Muscle of arm (tissue), 12 donors: ENCODE measurements around the gene MINDY4B. TPM values are rescaled to one million over a fixed set of nuclear protein-coding genes. Genes with fewer than 3 reads are reported as not detected.
"Not testable (repeated sequence)": the region's sequence is repeated elsewhere in the genome, so short reads cannot be mapped to it uniquely, and the experiment has no call there.

ENCODE experiments used
- DNase-seq: peaks from one replicate; pipeline ENCODE4 v3.0.0-alpha.2; 2013
- polyA plus RNA-seq, 12 donors: library from polyadenylated mRNA; unstranded; fragments of 120-200 nt; gene quantifications; one replicate each; pipeline ENCODE4 v1.2.1, GENCODE V29; 2013; ENCODE audit not compliant: insufficient read length in 12 of 12

Gene MINDY4B
- polyA plus RNA-seq, 12 donors, result 0.52 to 3.1 (median 0.97) TPM; not detected in 3

DNA sequence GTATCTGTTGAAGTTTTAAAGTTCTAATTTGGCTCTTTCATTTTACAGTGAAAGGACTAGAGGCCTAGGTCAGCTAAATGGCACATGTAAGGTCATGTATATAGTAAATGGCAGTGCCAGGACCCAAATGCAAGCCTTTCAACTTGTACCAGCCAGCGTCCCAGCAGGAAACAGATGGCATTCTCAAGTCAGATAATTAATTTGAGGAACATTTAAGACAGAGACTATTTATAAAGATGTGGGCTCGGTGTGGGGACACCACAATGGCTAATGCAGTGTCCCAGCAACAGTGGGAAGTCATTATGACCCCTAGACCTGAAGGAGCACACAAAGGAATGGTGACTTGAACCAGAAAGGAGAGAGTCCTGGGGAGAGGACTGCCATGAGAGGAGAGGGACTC is 6.1 kb downstream of the MINDY4B start:
- no peak for DNase-seq

DNA sequence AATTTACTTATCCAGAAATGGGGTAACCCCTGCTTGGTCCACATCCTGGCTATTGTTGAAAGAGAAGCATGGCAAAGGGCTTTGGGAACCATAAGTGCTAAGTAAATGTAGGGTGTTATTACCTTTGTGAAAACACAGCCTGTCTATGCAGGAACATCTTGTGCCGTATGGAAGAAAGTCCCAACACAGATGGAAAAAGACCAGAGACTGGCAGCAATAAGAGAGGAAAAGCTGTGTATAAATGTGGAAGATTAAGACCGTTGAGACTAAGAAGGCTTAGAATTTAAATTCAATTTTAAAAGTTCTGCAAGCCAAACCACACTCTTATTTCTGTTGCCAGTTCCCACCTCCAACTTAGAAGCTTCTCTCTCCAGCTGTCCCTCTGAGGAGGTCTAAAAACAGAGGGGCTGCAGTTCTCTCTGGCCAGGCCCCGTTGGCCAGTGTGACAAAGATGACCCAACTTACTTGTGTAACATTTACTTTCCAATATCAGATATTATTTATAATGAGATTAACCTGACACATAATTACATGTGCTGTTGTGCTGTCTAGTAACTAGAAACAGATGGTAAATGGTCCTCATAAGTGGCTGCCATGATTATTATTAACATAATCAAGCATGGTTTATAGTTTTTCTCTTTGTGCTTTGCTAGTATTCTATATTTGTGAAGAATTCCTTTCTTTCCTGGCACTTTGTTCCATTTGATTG is 7.0 kb downstream of the MINDY4B start:
- no peak for DNase-seq

- no peak for DNase-seq
These were observed 7.6 kb downstream of the MINDY4B start for GRCh38 chr3:150897592-150897991.

DNA sequence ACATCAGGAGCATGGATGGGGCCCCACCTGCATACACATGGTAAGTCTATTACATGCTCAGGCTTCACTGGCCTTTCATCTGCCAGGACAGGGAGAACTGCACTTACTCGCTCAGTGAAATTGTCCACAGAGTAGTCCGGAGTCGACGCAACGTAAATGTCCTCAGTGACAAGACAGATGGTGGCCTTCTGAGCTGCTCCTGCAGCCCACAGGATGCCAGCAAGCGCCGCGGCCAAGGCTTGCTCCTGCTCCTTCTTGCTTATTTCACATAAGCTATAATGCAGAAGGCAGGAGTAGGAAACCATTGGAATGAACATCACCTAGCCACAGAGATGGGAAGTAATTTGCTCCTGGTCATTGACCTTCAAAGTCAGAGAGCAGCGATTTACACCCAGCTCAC is 14.4 kb downstream of the MINDY4B start:
- DNase-seq, result no peak

DNA sequence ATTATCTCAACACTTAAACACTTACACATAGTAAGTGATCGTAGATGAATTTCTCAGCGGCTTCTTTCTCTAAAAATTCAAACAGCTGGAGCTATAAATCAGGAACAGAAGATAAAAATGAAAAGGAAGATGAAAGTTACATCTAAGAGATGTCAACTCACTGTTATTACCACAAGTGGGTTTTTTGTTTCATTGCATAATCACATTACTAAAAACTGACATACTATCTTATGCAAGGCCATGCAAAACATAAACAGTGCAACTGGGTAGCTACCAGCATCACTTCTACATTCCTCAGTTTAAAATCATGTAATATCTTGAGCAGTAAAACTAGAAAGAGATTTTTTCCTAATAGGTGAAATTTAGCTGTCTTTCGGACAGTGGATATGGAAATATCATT is 14.9 kb downstream of the MINDY4B start:
- DNase-seq, result no peak

GRCh38 chr3:150889106-150889505 is 16.1 kb downstream of the MINDY4B start:
- no peak for DNase-seq

DNA sequence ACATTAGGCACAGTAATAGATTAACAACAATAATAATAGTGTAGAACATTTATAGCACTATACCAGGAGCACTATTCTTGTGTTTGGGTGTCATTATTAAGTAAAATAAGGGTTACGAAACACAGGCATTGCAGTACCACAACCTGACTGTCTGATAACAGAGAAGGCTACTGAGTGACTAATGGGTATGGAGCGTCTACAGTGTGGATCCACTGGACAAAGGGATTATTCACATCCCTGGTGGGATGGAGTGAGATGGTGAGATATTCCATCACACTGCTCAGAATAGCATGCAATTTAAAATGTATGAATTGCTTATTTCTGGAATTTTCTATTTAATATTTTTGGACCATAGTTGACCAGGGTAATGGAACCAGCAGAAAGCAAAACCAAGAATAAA is 18.2 kb downstream of the MINDY4B start:
- DNase-seq, result no peak

GRCh38 chr3:150885535-150885934 is 19.7 kb downstream of the MINDY4B start:
- DNase-seq, result no peak

- DNase-seq, result no peak
These were observed 26.2 kb downstream of the MINDY4B start for GRCh38 chr3:150878996-150879575.

GRCh38 chr3:150878290-150878689 is 26.9 kb downstream of the MINDY4B start:
- no peak for DNase-seq

DNA sequence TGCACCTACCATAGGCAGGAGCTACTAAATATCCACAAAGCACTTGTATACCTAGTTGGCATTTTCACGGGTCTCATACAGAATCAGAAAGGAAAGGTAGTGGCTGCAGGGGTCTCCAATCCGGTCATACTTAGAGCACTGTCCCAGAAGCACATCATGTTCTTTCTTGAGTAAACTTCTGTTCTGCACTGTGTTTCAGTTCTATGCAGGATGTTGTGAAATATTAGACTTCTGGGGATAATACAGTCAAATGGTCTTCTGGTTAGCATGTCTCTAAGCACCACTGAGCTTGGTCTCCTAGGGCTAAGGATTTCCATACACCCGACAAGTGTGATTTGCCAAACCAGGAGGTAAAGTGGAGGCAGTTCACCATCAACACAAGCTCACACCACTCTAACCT is 27.9 kb downstream of the MINDY4B start:
- DNase-seq, result no peak

GRCh38 chr3:150876611-150877265 is 28.5 kb downstream of the MINDY4B start:
- no peak for DNase-seq

- DNase-seq, result no peak
These were observed 29.7 kb downstream of the MINDY4B start for GRCh38 chr3:150875548-150875947.

GRCh38 chr3:150874666-150875219 is 30.5 kb downstream of the MINDY4B start:
- no peak for DNase-seq

- no peak for DNase-seq
These were observed 34.0 kb downstream of the MINDY4B start for GRCh38 chr3:150871192-150871591.

- no peak for DNase-seq
These were observed 34.8 kb downstream of the MINDY4B start for GRCh38 chr3:150870406-150870805.

DNA sequence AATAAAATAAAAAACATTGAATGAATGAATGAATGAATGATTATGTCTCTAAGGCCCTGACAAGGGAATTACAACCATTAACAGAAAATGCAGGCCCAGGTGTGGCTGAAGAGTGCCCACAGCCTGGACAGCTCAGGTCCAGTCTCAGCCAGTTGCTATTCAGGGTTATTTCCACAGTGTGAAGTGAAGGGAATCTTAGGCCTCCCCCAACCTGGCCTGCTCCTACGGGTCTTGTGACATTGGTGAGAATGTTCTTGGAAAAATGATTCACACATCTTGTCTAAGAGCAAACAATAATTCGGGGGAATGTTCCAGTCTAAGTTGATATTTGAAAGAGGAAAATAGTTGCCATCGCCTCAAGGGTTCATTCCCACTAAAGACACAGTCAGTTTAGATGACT is 37.0 kb downstream of the MINDY4B start:
- DNase-seq, result no peak

- DNase-seq, result no peak
These were observed 37.8 kb downstream of the MINDY4B start for GRCh38 chr3:150867434-150867833.

DNA sequence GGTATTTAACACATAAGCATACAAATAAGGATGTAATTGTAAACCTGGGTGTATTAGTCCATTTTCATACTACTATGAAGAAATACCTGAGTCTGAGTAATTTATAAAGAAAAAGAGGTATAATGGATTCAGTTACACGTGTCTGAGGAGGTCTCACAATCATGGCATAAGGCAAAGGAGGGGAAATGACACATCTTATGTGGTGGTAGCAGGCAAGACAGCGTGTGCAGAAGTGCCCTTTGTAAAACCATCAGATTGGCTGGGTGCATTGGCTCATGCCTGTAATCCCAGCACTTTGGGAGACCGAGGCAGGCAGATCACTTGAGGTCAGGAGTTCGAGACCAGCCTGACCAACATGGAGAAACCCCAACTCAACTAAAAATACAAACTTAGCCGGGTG is 41.3 kb downstream of the MINDY4B start:
- not testable (repeated sequence) for DNase-seq

DNA sequence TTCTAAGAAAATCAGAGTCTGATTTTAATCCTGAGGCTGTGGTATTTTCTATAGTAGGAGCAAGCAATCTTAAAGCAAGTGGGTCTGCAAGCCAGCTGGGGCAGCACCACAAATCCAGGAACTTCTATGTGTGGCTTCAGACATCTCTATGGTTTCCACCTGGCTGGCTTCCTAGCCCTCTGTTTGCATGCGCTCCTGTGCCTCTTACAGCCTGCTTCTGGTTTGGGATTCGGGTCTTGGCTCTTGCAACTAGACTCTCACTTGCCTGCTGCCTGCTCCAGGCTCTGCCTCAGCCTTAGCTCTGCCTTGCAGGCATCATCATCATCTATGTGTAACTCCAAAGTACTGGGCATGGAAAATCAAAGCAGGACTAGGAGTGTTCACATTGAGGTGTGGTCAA is 43.4 kb downstream of the MINDY4B start:
- no peak for DNase-seq

GRCh38 chr3:150857936-150858335 is 47.3 kb downstream of the MINDY4B start:
- not testable (repeated sequence) for DNase-seq

DNA sequence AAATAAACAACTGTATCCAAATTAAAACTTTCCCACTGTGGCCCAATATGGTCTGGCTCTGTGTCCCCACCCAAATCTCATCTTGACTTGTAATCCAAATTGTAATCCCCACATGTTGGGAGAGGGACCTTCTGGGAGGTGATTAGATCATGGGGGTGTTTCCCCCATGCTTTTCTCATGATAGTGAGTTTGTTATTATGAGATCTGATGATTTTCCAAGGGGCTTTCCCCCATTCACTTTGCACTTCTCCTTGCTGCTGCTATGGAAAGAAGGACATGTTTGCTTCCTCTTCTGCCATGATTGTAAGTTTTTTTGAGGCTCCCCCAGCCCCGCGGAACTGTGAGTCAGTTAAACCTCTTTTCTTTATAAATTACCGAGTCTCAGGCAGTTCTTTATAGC is 55.0 kb downstream of the MINDY4B start:
- no peak for DNase-seq

GRCh38 chr3:150848864-150849263 is 56.4 kb downstream of the MINDY4B start:
- DNase-seq, result no peak
